Bronchial smooth muscle cell (primary cell): Measurements from ENCODE around the gene SETX. TPM values are rescaled to one million over a fixed set of nuclear protein-coding genes. Genes with fewer than 3 reads are reported as not detected.

Experiments
- total RNA-seq: library from RNA; depleted of rRNA; stranded (reverse); fragments of >200 nt; gene quantifications from 2 replicates; pipeline ENCODE4 v1.2.1, GENCODE V29; 2014

SETX gene, protein sequence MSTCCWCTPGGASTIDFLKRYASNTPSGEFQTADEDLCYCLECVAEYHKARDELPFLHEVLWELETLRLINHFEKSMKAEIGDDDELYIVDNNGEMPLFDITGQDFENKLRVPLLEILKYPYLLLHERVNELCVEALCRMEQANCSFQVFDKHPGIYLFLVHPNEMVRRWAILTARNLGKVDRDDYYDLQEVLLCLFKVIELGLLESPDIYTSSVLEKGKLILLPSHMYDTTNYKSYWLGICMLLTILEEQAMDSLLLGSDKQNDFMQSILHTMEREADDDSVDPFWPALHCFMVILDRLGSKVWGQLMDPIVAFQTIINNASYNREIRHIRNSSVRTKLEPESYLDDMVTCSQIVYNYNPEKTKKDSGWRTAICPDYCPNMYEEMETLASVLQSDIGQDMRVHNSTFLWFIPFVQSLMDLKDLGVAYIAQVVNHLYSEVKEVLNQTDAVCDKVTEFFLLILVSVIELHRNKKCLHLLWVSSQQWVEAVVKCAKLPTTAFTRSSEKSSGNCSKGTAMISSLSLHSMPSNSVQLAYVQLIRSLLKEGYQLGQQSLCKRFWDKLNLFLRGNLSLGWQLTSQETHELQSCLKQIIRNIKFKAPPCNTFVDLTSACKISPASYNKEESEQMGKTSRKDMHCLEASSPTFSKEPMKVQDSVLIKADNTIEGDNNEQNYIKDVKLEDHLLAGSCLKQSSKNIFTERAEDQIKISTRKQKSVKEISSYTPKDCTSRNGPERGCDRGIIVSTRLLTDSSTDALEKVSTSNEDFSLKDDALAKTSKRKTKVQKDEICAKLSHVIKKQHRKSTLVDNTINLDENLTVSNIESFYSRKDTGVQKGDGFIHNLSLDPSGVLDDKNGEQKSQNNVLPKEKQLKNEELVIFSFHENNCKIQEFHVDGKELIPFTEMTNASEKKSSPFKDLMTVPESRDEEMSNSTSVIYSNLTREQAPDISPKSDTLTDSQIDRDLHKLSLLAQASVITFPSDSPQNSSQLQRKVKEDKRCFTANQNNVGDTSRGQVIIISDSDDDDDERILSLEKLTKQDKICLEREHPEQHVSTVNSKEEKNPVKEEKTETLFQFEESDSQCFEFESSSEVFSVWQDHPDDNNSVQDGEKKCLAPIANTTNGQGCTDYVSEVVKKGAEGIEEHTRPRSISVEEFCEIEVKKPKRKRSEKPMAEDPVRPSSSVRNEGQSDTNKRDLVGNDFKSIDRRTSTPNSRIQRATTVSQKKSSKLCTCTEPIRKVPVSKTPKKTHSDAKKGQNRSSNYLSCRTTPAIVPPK (N-terminal part only)
- 55.6 and 57.1 TPM in 2 replicates for total RNA-seq

GRCh38 chr9:132354637-132355355 is at the start of gene SETX:
SETX (minus strand) TSS chr9:132354986; CDS start chr9:132349428, 5,558 bp downstream.

Other genes with a start within 250 kb of the SETX start
- 3.5 and 4.0 TPM in 2 replicates for gene NTNG2, start 192.9 kb downstream of the SETX start, total RNA-seq
- 8.2 and 8.6 TPM in 2 replicates for gene TTF1, start 51.9 kb upstream of the SETX start, total RNA-seq
- 0.09 TPM in 1 of 2 replicates, not detected in the other for gene CFAP77, start 55.2 kb upstream of the SETX start, total RNA-seq
- gene BARHL1, start 227.6 kb upstream of the SETX start, total RNA-seq, result not detected in 2 replicates